ENCODE results near the gene NAV2.
"Not testable (repeated sequence)": the region's sequence is repeated elsewhere in the genome, so short reads cannot be mapped to it uniquely, and the experiment has no call there.

The NAV2 gene

GRCh38 chr11:19907008-19907579, 194.5 kb downstream of the NAV2 start:
- DNase-seq = no peak

GRCh38 chr11:19907839-19908238, 195.2 kb downstream of the NAV2 start:
- DNase-seq = no peak

GRCh38 chr11:19910931-19911330, 198.3 kb downstream of the NAV2 start:
- no peak for DNase-seq

DNA sequence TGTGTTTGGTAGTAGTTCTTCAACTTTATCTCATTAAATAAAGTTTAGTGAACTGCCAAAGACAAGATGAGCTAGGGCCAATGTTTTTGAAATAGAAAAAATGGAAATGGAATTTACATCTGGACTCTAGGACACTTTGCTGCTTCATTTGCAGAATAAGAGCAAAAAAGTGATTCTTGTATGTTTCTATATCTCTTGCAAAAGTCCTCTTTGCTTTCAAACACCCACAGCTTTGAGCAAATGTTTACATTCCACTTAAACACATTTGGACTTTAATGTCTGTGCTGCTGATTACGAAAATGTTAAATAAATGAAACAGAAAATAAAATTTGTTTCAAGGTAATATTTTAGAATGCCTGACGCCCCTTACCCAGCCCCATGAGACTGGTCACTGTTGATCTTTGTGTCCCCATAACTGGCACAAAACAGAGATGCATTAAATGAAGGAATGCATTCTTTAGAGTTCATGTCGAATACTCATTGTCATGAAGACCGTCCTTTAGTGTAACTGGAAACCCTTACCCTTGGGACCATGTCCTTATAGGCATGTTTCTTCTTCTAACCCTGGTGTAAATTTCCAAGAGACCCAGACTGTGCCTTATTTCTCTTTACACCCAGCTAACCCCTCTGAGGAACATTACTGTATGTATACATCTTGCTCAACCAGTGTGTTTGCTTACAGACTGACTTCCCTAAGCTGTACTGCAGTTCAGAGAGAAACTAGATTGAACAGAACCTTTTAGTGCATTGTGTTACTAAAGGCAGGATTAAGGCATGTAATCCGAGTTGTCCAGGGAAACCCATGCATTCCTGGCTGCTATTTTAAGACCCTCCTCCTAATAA, 199.7 kb downstream of the NAV2 start:
- no peak for DNase-seq

DNA sequence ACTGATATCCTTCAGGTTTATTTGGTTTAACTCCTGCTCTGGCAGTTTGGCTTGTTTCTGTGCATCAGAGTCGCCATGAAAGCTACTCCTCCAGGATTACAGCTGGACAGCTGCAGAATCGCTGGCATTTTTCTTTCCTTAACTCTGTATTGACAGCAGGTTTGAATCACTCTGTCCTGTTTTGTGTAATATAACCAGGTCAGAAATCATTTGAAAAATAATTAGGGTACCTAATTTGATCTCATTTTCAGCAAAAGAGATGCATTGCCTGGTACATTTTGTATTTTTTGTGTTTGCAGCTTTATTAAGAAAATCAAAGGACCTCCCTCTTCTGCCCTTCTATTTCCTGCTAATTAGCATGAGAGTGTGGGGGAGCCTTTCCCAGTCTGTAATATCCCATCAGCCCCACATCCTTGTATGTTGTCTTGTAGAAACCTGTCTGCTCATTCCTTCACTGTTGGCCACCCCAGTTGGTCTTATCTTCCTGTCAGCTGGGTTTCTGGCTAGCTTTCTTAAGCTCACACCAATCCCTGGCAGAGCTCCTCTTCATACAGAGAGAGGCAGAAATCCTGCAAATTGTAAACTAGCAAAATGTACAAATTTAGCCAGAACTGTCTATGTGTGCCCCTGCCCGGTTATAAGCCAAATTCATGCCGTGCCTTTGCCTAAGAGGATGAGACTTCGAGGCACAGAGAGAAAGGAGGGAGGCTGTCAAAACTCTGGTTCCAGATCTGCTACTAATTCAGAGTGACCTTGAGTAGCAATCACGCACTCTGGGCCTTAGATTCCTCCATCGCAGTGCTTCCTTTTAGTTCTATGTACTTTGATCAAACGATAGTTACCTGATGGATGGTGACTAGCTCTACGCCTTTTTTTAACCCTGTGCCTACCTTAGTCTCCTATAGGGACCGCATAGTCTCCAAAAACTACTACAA, 200.6 kb downstream of the NAV2 start:
- no peak for DNase-seq

DNA sequence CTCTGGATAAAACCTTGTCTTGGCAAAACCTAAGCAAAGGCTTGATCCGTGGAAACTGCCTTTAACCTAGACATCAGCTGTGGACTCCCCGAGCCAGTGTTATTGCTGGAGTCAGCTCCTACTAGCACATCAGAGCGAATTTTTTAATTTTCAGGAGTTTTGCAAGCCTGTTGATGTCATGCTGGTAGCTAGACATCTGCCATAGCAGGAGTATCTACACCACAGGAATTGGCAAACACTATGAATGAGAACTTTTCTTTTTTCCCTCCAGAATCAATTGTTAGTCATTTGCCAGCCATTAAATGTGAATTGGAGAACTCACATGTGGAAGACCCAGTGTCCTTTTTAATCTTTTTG, 201.2 kb downstream of the NAV2 start:
- no peak for DNase-seq

GRCh38 chr11:19915808-19916207, 203.2 kb downstream of the NAV2 start:
- no peak for DNase-seq

DNA sequence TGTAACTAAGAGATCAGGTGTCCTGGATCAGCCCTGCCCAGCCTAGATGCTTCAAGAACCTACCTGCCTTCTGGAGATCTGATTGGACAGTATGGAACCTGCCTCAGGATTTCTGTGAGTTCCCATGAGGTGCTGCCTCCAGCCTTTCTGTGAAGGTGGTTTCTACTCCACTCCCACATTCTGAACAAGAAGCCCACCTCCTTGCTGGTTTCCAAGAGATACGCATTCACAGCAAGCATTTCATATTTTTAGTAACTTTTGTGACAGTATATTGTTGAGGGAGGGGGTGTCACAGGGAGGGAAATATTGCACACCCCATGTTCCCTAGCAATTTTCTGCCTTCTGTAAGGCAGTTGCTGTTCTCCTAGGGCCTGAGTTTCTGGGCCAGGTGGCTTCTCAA, 204.4 kb downstream of the NAV2 start:
- no peak for DNase-seq

DNA sequence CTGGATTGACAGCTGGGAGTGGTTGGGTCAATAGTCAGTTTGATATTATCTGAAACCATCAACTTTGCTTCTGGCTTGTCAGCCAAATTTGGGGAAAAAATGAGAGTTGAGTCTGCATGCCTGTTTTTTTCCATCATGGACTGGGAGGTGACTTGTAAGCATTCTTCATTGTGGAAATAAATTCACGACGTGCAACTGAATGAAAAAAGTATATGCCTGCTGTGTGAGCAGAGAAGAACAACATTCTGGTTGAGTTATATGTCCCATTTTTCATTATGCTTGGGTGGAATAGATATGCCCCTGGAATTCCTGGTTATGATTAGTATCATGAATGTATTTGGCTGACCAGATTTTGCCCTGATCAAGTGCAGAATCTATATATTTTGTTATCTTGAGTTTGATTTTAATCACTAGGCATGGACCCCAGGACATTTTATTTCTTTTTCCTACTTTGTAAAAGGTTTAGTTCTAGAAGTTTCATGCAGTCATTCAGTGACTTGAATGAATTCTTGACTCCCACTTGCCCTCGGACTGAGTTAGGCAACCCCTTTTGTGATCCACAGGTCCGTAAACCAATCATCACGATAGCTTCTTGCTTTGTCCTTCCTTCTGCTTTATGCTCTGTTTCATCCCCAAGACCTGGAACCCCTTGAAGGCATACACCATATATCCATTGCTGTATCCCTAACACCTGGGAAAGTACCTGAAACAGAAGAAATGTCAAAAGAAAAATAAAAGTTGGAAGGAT, 205.8 kb downstream of the NAV2 start:
- no peak for DNase-seq

DNA sequence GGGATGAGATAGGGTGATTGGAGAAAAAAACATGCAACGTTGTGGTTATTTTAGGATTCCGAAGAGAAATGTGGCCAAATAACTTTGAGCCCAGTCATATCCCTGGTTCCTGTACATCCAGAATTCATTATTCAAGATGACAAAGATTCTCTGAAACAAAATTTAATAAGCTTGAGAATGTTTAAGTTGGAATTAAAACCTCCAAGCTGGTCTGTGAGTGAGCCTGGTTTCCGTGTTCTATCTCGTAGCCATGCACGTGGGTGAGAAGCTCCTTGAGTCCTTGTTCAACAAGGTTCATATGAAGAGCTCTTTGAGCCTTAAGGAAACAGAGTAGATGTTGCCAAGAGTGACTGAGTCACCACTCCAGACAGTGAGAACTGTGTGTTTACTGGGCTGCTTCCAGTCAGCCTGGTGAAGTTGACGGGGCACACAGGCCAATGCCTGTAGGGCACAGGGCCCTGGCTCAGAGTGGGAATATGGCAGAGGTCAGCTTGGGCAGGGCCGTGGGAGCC, 206.5 kb downstream of the NAV2 start:
- DNase-seq = no peak

DNA sequence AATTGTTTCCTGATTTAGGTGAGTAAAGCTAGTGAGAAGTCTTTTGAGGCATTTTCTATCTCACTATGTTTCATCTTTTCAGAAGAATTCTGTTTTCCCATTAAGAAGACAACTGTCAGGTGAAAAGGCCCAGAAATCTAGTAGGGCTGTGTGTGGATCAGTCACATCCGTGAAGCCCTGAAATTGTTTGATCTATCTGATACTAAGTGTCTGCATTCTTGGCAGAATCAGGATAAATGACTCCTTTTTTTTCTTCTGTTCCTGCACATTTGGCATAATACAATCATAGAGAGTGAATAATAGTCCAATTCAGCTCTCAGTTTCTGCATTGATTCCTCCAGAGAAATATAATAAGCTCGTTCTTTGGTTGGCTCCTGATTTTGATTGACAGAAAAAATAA, 208.3 kb downstream of the NAV2 start:
- no peak for DNase-seq

DNA sequence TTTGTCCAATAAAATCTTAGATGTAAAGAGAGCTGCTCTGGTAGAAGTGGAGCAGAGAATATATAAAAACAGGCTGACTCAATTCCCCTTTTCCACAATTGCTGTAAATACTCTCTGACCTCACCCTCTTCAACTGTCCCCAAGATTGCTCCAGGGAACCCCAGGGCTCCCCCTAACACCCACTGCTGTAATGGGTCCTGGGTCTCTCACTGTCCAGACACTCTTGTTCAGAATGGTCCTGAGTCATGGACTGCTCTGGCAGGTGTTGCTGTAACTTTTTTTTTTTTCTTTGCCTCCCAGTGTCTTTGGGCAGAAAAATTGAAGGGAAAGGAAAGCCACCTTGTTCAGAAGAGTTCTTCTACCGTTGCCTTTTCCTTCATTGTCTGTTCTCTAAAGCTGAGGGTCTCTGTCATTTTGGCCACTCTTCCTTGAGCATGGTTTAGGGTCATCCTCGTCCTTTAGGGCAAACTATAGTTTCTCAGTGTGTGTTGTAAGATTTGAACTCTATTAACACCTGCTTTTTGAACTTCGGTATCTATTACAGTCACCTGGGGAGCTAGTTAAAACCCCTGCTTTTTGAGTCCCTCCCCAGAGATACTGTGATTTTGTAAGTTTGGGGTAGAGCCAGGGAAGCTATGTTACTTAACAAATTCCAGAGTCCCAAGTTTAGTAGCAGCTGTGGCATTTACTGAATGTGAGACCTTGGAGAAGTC, 209.5 kb downstream of the NAV2 start:
- no peak for DNase-seq

DNA sequence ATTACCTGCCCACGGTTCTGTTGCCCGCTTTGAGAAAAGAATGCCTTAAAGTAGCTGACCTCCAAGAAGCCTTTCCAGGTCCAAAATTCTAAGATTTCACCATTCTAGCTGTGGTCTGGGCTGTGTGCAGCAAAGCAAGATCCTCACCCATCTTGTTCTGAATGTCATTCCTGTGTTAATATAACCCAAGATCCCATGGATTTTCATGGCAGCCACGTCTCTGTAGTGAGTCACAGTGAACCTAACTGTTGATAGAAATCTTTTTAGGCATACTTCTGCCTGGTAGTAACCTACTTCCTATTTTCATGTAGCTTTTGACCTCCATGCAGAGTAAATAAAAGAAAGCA, 210.0 kb downstream of the NAV2 start:
- no peak for DNase-seq

- no peak for DNase-seq
Observed at GRCh38 chr11:19923626-19924025, 211.0 kb downstream of the NAV2 start.

DNA sequence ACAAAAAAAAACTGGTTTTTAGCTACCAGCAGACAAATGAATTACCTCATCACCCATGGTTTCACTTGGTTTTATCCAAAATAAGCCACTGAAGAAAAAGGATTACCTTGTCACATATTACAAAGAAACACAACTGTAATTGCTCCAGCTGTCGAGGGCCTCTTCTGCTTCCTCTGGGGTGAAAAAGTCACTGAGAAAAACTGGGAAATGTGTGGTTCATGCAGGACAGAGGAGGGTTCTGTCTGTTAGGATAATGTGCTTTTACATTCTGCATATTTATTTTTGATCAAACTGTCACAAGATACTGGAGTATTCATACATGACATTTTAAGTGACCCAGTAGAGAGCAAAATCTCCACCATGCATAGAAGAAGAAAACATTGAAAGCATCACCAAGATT, 211.7 kb downstream of the NAV2 start:
- DNase-seq = no peak

GRCh38 chr11:19924716-19925115, 212.1 kb downstream of the NAV2 start:
- no peak for DNase-seq

DNA sequence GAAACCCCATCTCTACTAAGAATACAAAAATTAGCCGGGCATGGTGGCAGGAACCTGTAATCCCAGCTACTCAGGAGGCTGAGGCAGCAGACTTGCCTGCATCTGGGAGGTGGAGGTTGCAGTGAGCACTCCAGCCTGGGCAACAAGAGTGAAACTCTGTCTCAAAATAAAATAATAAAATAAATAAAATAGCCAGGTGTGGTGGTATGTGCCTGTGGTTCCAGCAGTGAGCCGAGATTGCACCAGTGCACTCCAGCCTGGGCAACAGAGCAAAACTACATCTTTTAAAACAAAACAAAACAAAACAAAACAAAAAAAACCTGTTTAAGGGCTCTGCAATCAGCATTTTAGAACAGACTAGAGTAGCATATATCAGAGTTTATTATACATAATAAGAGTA, 214.8 kb downstream of the NAV2 start:
- not testable (repeated sequence) for DNase-seq

DNA sequence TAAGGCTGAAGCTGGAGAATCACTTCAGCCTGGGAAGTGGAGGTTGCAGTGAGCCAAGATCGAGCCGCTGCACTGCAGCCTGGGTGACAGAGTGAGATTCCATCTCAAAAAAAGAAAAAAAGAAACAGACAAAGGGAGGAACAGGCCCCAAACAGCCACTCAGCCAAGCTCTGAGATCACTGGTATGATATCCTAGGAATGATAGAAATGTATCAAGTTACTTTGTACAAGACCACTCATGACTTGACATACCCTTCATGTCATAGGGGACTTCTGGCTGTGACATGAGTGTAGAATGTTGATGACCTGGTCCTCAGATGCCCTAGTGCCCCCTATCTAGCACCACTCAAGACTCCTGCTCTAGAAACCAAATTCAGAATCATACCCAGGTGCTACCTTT, 216.5 kb downstream of the NAV2 start:
- no peak for DNase-seq

DNA sequence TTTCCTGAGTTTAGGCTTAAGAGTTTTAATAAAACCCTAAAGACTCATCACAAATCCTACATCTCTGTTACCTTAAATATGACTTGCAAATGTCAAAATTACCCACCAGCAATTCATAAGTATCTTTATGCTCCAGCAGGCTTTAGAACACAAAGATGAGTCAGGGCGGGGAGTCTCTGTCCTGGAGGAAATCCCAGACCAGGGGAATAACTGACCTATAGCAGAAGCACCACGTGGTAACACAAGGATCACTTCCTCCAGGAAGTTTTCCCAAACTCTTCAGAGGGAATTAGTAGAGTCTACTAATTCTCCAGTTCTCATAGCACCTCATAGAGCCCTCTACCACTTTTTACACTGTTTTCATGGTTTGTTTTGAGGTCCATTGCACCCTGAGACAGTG, 217.0 kb downstream of the NAV2 start:
- DNase-seq = no peak

GRCh38 chr11:19931141-19931770, 218.6 kb downstream of the NAV2 start:
- DNase-seq = no peak

GRCh38 chr11:19931771-19932369, 219.2 kb downstream of the NAV2 start:
- DNase-seq = no peak
